ENCODE results near the gene CGB2.

The CGB2 gene

DNA sequence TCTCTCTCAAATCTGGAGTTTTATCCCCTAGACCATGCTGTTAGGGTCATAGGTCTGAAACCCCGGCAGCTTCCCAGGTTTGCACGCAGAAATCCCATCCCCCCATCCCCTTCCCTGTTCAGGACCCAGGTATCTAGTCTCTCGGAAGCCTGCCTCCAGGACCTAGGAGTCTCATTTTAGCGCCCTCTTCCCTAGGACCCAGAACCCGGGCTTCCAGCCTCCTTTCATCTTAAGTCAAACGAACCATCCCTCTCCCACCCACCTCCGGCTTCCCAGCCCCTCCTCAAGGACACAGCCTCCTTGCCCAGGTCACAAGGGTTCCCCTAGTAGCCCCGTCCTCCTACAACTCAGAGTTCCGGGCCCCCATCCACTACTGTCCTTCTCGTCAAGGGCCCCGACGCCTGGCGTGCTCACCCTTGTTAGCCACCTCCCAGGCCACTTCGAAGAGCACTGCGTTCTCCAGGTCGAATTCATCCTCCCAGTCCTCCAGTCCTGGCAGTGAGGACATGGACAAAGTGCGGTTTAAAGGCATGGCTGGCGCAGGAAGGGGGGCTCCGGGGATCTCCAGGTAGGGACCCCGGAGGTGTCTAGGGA lies 39.0 kb upstream of the CGB2 start:
- H3K9me3 ChIP-seq, result no peaks in the 10 kb centered on the region
- no peaks in the 10 kb centered on the region for H3K27me3 ChIP-seq
- TF ChIP-seq, protein P1, sequence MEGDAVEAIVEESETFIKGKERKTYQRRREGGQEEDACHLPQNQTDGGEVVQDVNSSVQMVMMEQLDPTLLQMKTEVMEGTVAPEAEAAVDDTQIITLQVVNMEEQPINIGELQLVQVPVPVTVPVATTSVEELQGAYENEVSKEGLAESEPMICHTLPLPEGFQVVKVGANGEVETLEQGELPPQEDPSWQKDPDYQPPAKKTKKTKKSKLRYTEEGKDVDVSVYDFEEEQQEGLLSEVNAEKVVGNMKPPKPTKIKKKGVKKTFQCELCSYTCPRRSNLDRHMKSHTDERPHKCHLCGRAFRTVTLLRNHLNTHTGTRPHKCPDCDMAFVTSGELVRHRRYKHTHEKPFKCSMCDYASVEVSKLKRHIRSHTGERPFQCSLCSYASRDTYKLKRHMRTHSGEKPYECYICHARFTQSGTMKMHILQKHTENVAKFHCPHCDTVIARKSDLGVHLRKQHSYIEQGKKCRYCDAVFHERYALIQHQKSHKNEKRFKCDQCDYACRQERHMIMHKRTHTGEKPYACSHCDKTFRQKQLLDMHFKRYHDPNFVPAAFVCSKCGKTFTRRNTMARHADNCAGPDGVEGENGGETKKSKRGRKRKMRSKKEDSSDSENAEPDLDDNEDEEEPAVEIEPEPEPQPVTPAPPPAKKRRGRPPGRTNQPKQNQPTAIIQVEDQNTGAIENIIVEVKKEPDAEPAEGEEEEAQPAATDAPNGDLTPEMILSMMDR (IDR thresholded peaks at IDR 0.05; ENCODE audit: low read depth, low read length), result no peak
- no peaks in the 10 kb centered on the region for H3K4me1 ChIP-seq
- H3K36me3 ChIP-seq, result peaks cover 7% of the 10 kb centered on the region; the same call in 1 of the 2 replicates
- no peak for DNase-seq
- peak overlapping the region; percentile 78 for H3K4me3 ChIP-seq (ENCODE audit: low read depth, low read length)

DNA sequence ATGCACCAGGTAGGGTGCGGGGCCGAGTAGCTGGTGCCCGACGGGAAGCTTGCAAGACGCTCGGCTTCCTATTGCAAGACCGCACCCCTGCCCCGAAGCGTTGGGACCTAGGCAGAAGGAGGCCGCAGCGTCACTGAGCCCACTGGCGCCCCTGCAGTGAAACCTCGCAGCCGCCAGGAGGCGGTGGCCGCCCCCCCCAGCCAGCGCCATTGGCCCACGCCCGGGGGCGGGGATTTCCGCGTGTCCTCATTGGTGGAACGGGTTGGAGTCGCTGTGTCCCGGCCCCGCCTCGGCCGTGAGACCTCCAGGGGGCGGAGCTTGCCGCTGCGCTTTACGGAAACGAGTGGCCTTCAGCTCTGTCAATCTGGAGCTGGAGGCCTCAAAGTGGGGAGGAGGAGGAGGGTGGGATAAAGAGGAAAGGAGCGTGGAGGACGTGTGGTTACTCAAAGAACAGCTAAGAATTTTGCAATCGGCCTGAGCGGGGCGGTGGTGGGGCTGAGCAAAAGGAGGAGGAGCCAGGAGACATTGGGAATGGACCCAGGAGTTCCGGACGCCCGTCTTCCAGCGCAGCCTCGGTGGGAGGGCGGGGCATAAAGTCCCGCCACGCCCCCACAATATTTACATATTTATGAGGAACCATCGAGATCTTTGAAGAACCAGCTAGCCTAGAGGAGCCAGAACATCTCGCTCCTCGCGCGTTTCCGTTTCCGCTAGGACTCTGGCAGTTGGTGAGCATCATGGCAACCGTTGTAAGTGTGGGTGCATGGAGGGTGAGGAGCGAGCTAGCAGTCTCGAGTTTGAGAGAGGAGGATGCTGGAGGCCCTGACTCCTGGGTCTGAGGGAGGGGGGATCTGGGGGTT lies 38.3 kb upstream of the CGB2 start, which contains the start of the genes GYS1 and RUVBL2:
GYS1 (minus strand) TSS at position 135 of the 860 bp plus-strand sequence. CDS start 197 bp downstream, outside the sequence.
RUVBL2 (plus strand) TSS at position 713 of the 860 bp plus-strand sequence; CDS start at position 738, 25 bp downstream.
- DNase-seq, result peak; percentile 100
- no peaks in the 10 kb centered on the region for H3K9me3 ChIP-seq
- no peaks in the 10 kb centered on the region for H3K27me3 ChIP-seq
- TF ChIP-seq, protein P1 (IDR thresholded peaks at IDR 0.05; ENCODE audit: low read depth, low read length), result peak; percentile 67
- H3K36me3 ChIP-seq, result peaks cover 7% of the 10 kb centered on the region; the same call in 1 of the 2 replicates
- peak within 1 kb of the TSS; percentile 78 for H3K4me3 ChIP-seq (ENCODE audit: low read depth, low read length)
- no peaks in the 10 kb centered on the region for H3K4me1 ChIP-seq

DNA sequence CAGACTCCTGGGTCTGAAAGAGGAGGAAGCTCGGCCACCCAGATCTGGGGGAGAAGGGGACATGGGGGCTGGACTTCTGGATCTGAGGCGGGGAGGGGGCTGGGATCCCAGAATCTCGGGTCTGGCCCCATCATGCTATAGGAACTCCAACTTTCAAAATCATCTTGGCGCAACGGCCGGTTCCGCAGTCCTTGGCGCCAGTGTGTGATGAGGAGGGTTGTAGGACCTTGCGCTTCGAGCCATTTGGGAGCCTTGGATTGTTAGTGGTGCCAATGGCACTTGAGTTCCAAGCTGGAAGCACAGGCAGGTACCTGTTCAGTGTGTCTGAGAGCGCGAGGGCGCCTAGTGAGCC lies 37.7 kb upstream of the CGB2 start:
- TF ChIP-seq, protein P1 (IDR thresholded peaks at IDR 0.05; ENCODE audit: low read depth, low read length), result no peak
- Histone ChIP-seq H3K27me3 (no peaks in the 10 kb centered on the region), H3K9me3 (no peaks in the 10 kb centered on the region), H3K4me3 (ENCODE audit: low read depth, low read length) (peak overlapping the region; percentile 78), H3K4me1 (no peaks in the 10 kb centered on the region), H3K36me3 (peaks cover 4% of the 10 kb centered on the region)
- no peak for DNase-seq

DNA sequence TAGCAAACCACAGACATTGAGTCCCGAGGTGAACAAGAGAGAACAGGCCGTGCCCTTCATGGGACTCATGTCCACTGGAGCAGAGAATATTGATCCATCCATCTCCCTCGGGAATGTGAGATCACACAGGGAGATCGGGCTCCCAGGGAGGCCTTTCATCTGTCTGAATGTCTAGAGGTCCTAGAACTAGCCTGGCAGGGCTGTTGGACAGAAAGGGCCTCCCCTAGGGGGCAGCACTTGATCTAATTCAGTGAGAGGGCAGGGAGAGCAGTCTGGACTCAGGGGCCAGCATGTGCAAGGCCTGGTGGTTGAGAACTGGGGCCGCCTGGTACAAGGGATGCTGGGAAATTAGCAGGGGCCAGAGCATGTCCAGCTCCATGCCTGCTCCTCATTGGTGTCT lies 33.7 kb upstream of the CGB2 start:
- DNase-seq, result peak; percentile 87
- Histone ChIP-seq H3K4me3 (ENCODE audit: low read depth, low read length) (no peak overlapping the region), H3K9me3 (no peaks in the 10 kb centered on the region)

DNA sequence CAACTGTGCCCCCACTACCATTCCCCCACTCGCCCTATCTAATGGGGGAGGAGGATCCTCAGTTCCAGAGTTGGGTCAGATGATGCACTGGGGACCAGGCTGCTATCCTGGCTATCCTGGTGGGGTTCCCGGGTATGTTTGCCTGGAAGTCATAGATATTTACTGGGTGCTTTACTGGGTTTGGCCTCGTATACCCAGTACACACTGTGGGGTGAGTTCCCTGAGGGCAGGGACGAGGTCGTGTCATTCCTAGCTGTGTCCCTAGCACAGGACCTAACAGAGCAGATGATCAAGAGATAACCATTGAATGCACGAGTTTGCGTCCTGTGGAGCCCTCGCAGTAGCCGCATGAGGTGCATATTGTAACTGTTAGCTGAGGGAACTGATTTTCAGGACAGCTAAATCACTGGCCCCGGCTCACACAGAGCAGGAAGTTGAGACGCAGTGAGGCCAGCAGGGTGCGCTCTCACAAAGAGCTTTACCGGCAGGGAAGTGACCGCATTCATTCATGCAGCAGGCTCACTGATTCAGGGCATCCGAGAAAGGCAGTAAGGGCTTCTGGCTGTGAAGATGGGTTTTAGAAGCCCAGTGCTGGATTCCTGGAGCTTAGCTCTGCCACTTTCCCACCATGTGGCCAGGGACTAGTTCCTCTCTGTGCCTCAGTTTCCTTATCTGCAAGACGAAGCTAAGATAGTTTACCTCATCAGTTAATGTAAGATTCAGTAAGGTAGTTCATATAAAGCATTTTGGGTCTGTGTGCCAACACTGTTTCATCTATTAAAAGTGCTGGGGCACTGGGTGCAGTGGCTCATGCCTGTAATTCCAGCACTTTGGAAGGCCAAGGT lies 32.0 kb upstream of the CGB2 start:
- Histone ChIP-seq H3K27me3 (no peaks in the 10 kb centered on the region), H3K4me3 (ENCODE audit: low read depth, low read length) (no peak overlapping the region), H3K36me3 (peaks cover 41% of the 10 kb centered on the region), H3K4me1 (no peaks in the 10 kb centered on the region), H3K9me3 (no peaks in the 10 kb centered on the region)
- peak; percentile 75 for DNase-seq
- TF ChIP-seq, protein P1 (IDR thresholded peaks at IDR 0.05; ENCODE audit: low read depth, low read length), result peak; percentile 78

More for the DNA sequence above, 33.7 kb upstream of the CGB2 start:
- Histone ChIP-seq H3K27me3 (no peaks in the 10 kb centered on the region), H3K4me1 (no peaks in the 10 kb centered on the region), H3K36me3 (peaks cover 27% of the 10 kb centered on the region)
- TF ChIP-seq, protein P1 (IDR thresholded peaks at IDR 0.05; ENCODE audit: low read depth, low read length), result peak; percentile 72

Measured in BE2C (cell line).